RWPE2 (cell line): ENCODE data around the gene SLC1A2.

Experiments used
- ATAC-seq: fragments of 200-7000 bp; cut with Tn5 transposase; 3 replicates; pipeline ENCODE4 v1.9.1; 2021; ENCODE audit warnings: low read depth
- DNase-seq: peaks from one replicate; pipeline ENCODE4 v3.0.0-alpha.2; 2020; ENCODE audit warnings: low spot score
- H3K27ac ChIP-seq: fragments of 450-650 bp; 2 replicates; pipeline ENCODE4 v1.5.1; 2017; ENCODE audit warnings: mild to moderate bottlenecking; ENCODE audit not compliant: poor library complexity, severe bottlenecking
- H3K27me3 ChIP-seq: fragments of 250-450 bp; sonication (Bioruptor Pico); 2 replicates; pipeline ENCODE4 v1.5.1; 2021; ENCODE audit warnings: mild to moderate bottlenecking, moderate library complexity; ENCODE audit not compliant: insufficient read depth, poor library complexity, severe bottlenecking
- H3K36me3 ChIP-seq: fragments of 250-450 bp; sonication (Bioruptor Pico); 2 replicates; pipeline ENCODE4 v1.5.1; 2020; ENCODE audit warnings: low read depth, mild to moderate bottlenecking, moderate library complexity
- H3K4me1 ChIP-seq: fragments of 250-450 bp; sonication (Bioruptor Pico); 2 replicates; pipeline ENCODE4 v1.5.1; 2021; ENCODE audit warnings: mild to moderate bottlenecking, moderate library complexity; ENCODE audit not compliant: insufficient read depth, poor library complexity, severe bottlenecking
- H3K4me3 ChIP-seq: fragments of 250-450 bp; sonication (Bioruptor Pico); 2 replicates; pipeline ENCODE4 v1.5.1; 2021; ENCODE audit warnings: mild to moderate bottlenecking, moderate library complexity; ENCODE audit not compliant: severe bottlenecking
- H3K9me3 ChIP-seq: fragments of 250-450 bp; sonication (Bioruptor Pico); 2 replicates; pipeline ENCODE4 v1.5.1; 2021; ENCODE audit warnings: mild to moderate bottlenecking, moderate library complexity; ENCODE audit not compliant: severe bottlenecking
- CTCF ChIP-seq: fragments of 450-650 bp; IDR thresholded peaks from one replicate; pipeline ENCODE4 v1.5.1; 2017; ENCODE audit warnings: mild to moderate bottlenecking, moderate library complexity; ENCODE audit not compliant: poor library complexity, severe bottlenecking

SLC1A2 gene

GRCh38 chr11:35327829-35328228, 91.5 kb downstream of the SLC1A2 start:
- Histone ChIP-seq H3K36me3 (no peaks in the 10 kb centered on the region), H3K27ac (no peak overlapping the region), H3K27me3 (no peaks in the 10 kb centered on the region), H3K9me3 (no peaks in the 10 kb centered on the region), H3K4me3 (no peak overlapping the region), H3K4me1 (peaks cover 5% of the 10 kb centered on the region)
- DNase-seq (no peak), ATAC-seq (no peak)
- no peak for TF ChIP-seq CTCF

GRCh38 chr11:35326266-35326879, 93.0 kb downstream of the SLC1A2 start:
- no peak for TF ChIP-seq CTCF
- H3K27me3 ChIP-seq = no peaks in the 10 kb centered on the region
- no peak overlapping the region for H3K27ac ChIP-seq
- H3K4me3 ChIP-seq = no peak overlapping the region
- peaks cover 5% of the 10 kb centered on the region for H3K4me1 ChIP-seq
- no peaks in the 10 kb centered on the region for H3K36me3 ChIP-seq
- DNase-seq = no peak
- no peaks in the 10 kb centered on the region for H3K9me3 ChIP-seq
- no peak for ATAC-seq

GRCh38 chr11:35324981-35325380, 94.4 kb downstream of the SLC1A2 start:
- no peaks in the 10 kb centered on the region for H3K36me3 ChIP-seq
- DNase-seq (no peak), ATAC-seq (no peak; the same call in 2 of the 3 replicates)
- no peaks in the 10 kb centered on the region for H3K9me3 ChIP-seq
- H3K27ac ChIP-seq = no peak overlapping the region
- no peak for TF ChIP-seq CTCF
- no peaks in the 10 kb centered on the region for H3K27me3 ChIP-seq
- H3K4me1 ChIP-seq = peaks cover 5% of the 10 kb centered on the region
- no peak overlapping the region for H3K4me3 ChIP-seq

GRCh38 chr11:35324183-35324886, 95.0 kb downstream of the SLC1A2 start:
- no peak for ATAC-seq
- DNase-seq = no peak
- H3K27ac ChIP-seq = no peak overlapping the region
- H3K36me3 ChIP-seq = no peaks in the 10 kb centered on the region
- no peaks in the 10 kb centered on the region for H3K9me3 ChIP-seq
- H3K4me1 ChIP-seq = peaks cover 5% of the 10 kb centered on the region
- H3K27me3 ChIP-seq = no peaks in the 10 kb centered on the region
- TF ChIP-seq CTCF = no peak
- H3K4me3 ChIP-seq = no peak overlapping the region
